HG03095 (cell line): ENCODE data around the gene SLC35G6.
"Not testable (repeated sequence)": the region's sequence is repeated elsewhere in the genome, so short reads cannot be mapped to it uniquely, and the experiment has no call there.

Experiments used
- ATAC-seq: cut with Tn5 transposase; IDR thresholded peaks from one replicate; pipeline ENCODE4 v1.9.1; 2021; ENCODE audit warnings: moderate library complexity; ENCODE audit not compliant: unreplicated experiment

Gene SLC35G6

DNA sequence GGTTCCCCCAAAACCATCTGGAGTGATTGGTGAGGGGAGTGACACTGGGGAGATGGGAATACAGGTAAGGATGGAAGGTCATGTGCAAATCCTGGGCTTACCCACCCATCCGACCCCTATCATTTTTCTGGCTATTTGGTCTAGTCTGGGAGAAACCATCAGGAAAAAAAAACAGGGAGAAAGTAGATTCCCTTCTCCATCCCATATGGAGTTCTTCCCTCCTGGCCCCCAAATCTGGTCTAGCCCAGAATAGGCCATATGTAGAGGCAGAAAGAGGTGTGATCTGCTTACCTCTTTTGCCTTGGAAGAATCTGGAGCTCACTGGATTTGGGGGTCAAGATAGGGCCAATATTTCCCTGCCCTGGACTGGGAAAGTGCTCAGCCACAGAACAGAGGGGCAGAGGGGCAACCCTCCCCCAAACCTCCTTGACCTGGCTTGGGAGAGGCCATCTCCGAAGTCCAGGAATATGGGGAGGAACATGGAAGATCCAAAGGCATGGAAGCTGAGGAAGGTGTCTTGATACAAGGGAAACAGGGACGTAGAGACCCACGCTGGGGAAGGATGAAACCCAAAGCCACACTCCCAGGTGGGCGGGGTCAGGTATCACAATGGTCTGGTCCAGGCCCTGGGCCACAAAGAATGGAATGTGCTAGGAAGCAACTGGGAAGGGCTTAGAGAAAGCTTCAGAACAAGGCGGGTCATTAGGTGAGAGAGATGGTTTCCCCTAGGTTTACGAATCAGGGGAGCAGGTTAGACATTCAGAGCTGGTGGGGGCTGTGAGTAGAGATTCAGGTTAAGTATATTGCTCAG, 20.2 kb upstream of the SLC35G6 start:
- ATAC-seq, result no peak

DNA sequence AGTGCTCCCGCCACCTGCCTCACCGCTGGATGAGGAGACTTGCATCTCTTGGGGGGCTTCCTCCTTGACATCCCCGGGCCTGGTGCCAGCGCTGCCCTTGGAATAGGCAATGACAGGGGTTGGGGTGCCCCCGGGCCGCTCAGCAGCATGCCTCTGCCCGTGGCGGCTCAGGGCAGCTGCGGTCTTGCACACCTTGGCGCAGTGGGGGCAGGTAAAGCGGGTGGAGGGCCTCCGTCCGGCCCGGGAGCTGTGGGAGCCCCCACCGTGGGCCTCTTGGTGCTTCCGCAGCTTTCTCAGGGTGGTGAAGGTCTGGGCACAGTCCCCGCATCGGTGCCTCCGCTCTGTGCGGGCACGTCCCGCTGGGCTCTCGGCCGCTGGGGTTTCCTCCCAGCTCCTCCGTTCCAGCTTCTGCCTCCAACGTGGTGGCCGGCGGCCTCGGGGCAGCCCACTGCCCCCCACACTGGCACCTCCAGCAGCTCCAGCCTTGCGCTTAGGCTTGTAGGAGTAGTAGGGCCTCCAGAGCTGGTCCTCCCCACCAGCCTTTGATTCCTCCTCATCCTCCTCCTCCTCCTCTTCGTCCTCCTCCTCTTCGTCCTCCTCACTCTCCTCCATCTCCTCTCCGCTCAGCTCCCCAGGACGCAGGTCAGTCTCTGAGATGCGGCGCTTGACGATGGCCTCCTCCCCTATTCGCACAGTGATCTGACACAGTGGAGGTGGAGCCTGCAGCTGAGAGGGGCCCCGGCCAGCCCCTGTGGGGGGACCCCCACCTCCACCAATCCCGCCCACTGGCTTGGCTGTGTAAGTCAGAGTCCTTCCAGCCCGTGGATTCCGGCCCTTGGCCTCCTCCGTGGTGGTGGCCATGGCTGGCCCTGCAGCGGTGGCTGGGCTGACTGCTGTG, 18.5 kb upstream of the SLC35G6 start:
- no peak for ATAC-seq

DNA sequence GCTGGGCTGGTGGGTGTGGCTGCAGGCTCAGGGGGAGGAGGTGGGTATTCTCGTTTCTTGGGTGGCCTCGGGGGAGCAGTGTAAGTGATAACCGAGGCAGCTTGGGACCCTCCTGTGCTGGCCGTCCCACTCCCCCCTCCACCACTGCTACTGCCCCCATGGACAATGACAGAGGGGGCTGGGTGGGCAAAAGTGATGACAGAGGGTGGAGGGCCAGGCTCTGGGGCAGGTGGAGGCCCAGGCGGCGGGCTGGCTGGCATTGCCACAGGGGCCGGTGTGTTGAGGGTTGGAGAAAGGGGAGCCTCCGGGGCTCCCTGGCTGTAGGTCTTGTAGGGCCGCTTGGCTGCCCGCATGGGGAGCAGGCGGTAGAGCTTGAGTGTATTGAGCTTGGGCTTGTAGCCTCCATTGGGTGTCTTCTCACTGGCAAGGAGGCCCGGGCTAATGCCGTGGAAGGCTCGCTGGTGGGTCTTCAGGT, 17.8 kb upstream of the SLC35G6 start:
- no peak for ATAC-seq

DNA sequence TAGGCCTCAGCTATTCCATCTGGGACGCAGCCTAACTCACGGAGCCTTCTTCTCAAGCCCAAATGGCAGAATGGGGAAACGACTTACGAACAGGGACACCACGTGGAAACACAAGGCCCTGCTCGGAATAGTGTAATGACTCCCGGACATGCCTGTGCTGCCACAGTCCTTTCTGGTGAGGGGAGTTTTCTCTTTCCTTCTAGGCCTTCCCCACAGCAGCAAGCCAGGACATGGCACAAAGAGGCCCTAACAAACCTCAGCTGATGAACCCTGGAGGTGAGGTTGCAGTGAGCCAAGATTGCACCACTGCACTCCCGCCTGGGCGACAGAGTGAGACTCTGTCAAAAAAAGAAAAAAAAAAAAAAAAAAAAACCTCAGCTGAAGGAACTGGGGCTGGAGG, 17.2 kb upstream of the SLC35G6 start:
- no peak for ATAC-seq

DNA sequence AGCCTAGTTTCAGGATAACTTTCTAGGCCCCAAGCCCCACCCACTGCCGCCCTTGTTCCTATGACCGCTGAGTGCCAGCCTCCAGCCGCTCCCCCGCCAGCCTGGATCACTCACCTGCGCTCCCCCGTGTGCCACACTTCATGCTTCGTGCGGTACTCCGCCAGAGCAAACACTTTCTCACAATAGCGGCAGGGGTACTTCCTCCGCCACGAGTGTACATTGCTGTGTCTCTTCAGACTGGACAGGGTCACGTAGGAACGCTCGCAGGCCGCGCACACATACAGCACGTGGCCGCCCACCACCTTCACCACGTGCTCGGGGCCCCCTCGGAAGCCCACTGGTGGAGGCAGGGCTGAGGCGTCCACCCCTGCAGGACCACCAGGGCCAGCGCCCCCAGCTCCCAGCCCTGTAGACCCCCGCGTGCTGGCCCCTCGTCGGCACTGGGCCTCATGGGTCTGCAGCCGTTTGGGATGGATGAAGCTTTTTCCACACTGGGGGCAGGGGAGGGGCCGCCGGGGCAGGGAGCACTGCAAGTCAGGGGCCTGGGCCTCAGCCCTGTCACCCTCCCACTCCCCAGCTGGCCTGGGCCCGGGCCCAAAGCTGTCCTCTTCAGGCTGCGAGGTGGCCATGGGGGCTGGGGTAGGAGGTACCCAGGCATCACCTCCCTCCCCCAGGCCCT, 15.5 kb upstream of the SLC35G6 start:
- ATAC-seq, result no peak

DNA sequence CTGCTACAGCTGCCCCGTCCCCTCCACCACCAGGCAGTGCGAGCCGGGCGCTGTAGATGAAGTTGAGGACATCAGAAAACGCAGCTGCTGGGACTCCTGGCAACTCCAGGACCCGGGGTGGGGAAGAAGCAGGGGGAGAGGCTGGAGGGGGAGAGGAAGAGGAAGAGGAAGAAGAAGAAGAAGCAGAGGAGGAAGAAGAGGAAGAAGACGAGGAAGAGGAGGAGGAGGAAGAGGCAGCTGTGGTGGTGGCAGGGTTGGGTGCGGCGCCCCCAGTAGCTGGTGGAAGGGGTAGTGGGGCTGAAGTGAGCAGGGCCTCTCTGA, 15.0 kb upstream of the SLC35G6 start:
- no peak for ATAC-seq

DNA sequence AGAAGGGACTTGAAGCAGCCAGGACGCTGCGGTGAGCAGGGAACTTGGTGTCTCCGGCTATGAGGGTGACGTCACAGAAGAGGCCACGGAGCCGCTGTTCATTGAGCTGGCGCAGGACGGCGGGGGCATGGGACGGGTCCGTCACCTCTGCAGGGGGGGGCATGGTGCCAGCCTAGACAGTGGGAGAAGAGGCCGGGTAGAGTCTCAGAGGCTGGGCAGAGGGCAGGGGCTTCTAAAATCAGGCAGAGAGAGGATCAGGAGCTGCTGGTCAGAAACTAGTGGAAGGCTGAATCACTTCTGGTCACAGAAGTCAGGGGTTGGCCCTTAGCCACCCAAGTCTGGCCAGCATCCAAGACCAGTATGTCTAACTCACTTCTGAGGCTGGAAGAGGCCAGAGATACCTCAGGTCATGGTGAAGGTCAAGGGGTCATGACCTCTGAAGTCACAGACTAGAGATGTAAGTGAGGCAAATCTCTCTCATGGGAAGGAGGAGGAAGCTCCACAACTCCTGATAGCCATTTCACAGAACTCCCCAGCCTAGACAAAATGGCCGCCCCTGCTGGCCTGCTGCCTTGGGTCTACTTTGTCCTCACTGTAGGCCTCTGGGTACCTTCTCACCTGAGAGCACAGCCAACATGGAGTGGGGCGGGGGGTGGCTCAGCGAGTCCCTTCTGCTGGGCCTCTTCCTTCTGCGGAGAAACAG, 14.5 kb upstream of the SLC35G6 start:
- no peak for ATAC-seq

DNA sequence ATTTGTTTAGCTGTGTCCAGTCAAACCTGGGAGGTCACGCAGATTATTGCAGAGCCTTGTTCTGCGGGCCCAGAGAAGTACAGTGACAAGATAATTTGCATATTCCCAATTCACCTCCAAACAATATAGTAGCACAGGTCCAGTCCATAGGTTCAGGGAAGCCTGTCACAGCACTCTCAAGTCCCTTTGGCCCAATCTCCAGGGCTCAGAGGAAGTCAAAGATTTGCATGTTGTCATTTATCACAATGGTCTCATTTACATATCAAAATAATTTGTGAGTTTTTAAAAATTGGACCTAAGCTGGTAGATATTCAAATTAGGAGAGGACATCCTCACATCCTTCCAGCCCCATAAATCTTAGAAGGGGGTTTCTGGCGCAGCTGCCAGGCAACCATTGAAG, 13.7 kb upstream of the SLC35G6 start:
- ATAC-seq, result no peak

DNA sequence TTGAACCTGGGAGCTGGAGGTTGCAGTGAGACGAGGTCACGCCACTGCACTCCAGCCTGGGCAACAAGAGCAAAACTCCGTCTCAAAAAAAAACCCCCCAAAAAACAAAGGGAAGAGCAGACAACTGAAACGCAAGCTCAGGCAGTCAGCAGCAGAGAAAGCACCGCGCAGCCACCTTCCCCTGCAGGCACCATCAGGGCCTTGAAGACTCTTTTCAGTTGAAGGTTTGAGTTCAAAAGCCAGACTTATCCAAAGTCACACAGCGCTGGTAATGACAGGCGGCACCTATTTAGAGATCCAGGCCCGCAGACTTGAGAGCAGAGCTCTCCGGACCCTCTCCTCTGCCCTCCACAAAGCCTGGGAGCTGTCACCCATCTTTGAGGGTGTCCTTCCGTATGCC, 13.0 kb upstream of the SLC35G6 start:
- ATAC-seq, result no peak

DNA sequence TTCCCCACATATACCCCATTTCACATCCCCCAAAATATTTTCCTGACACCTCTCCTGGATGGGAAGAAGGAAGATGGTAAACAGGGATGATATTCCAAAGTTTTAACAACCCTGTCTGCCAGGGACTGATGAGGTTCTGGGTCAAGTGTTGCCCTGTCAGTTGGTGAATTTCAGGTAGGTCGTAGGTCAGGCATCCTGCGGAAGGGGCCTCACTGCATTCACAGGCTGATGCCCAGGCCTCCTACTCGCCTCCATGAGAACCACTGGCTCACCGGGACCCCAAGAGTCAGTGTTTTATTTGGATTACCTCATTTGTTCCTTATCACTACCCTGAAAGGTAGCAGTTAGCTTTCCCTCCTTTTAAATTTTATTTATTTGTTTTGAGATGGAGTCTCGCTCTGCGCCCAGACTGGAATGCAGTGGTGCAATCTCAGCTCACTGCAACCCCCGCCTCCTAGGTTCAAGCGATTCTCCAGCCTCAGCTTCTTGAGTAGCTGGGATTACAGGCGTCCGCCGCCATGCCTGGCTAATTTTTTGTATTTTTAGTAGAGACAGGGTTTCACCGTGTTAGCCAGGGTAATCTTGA, 12.3 kb upstream of the SLC35G6 start:
- no peak for ATAC-seq

DNA sequence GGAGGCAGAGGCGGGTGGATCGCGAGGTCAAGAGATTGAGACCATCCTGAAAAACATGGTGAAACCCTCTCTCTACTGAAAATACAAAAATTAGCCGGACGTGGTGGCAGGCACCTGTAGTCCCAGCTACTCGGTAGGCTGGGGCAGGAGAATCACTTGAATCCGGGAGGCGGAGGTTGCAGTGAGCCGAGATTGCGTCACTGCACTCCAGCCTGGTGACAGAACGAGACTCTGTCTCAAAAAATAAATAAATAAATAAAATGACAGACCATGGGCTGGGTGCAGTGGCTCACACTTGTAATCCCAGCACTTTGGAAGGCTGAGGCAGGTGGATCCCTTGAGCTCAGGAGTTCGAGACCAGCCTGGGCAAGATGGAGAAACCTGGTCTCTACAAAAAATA, 11.4 kb upstream of the SLC35G6 start:
- not testable (repeated sequence) for ATAC-seq

DNA sequence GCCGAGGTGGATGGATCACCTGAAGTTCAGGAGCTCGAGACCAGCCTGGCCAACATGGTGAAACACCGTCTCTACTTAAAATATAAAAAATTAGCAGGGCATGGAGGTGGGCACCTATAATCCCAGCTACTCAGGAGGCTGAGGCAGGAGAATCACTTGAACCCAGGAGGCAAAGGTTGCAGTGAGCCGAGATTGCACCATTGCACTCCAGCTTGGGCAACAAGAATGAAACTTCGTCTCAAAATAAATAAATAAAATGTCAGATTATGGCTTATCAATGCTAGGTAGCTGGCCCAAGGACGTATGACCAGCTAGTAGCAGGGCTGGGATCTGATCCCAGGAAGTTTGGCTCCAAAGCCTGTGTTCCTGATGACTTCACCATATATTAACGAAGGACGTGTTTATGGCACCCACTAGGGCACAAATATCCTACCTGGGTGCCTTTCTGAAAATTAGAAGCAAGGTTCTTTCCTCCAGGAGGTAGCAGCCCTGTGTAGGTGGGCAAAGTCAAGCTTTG, 10.7 kb upstream of the SLC35G6 start:
- ATAC-seq, result not testable (repeated sequence)

DNA sequence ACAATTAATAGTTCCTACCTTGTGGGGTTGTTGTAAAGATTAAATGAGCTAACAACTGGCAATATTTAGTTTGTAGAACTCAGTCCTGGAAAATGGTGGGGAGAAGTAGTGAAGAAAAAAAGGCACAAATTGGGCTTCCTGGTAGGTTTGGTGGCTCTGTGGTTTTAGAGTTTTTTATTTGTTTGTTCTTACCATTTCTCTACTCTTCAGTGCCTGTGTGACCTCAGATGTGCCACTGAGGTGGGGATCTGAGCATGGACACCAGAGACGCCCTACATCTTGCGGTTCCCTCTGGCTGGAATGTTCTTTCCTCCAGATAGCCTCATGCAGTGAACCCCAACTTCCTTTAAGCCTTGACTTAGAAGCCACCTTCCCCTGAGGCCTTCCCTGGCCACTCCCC, 9.5 kb upstream of the SLC35G6 start:
- no peak for ATAC-seq

DNA sequence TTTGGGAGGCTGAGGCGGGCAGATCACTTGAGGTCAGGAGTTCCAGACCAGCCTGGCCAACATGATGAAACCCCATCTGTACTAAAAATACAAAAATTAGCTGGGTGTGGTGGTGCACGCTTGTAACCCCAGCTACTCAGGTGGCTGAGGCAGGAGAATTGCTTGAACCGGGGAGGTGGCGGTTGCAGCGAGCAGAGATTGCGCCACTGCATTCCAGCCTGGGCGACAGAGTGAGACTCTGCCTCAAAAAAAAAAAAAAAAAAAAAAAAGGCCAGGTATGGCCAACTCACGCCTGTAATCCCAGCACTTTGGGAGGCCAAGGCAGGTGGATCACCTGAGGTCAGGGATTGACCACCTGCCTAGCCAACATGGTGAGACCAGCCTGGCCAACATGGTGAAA, 6.5 kb upstream of the SLC35G6 start:
- ATAC-seq, result not testable (repeated sequence)

DNA sequence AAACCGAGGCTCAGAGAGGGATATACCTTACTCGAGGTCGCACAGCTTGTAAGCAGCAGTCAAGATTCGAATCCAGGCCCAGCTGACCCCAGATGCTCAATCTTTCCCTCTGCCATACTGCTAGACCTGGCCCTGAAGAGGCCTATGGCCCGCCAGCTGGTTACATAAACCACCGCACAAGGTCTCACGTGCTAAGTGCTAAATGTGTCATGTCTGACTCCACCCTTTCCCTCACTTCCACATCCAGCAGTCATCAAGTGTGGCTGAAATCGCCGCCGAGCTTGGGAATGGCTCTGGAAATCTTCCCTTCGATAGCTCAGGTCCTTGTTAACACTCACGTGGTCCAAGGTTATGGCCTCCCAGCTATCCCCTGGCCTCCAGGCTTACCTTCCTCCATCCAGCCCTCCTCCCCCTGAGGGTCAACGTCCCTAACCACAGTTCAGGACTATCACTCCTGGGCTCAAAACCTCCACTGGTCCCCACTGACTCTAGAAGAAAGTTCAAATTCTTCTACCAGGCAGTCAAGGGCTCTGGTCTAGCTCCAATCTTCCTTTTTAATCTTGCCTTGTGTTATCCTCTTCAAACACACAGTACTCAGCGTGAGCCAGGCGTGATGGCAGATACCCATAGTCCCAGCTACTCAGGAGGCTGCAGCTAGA, 5.4 kb upstream of the SLC35G6 start:
- no peak for ATAC-seq

DNA sequence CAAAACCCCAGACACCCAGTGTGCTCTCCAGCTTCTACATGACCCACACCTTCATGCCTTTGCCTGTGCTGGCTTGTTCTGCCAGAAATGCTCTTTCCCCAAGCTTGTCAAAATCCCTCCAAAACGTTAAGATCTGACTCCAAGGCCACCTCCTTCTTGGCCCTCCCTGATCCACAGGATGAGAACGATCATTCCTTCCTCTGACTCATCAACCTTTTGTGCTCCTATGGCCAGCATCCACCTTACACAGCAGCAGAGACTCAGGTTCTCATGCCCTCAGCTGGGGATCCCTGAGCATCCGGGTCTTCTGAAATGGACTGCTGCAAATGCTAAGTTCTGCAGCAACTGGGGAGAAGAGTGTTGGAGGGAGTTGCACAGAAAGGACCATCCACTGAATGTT, 4.8 kb upstream of the SLC35G6 start:
- no peak for ATAC-seq

DNA sequence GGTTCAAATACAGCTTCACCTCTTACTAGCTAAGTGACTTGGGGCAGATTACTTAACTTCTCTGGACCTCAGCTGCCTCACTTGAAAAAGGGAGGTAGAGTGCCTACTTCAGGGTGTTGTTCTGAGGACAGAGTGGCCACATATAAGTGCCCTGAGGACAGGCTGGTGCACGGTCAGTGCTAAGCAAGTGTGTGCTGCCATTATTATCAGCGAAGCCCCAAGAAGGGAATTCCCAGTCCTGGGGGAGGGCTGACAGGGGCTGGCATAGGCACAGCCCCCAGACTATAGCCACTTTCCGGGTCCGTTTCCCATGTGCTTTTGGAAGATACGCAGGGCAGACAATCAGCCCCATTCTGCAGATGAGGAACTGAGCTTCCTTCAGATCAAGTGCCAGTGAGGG, 4.3 kb upstream of the SLC35G6 start:
- ATAC-seq, result no peak

DNA sequence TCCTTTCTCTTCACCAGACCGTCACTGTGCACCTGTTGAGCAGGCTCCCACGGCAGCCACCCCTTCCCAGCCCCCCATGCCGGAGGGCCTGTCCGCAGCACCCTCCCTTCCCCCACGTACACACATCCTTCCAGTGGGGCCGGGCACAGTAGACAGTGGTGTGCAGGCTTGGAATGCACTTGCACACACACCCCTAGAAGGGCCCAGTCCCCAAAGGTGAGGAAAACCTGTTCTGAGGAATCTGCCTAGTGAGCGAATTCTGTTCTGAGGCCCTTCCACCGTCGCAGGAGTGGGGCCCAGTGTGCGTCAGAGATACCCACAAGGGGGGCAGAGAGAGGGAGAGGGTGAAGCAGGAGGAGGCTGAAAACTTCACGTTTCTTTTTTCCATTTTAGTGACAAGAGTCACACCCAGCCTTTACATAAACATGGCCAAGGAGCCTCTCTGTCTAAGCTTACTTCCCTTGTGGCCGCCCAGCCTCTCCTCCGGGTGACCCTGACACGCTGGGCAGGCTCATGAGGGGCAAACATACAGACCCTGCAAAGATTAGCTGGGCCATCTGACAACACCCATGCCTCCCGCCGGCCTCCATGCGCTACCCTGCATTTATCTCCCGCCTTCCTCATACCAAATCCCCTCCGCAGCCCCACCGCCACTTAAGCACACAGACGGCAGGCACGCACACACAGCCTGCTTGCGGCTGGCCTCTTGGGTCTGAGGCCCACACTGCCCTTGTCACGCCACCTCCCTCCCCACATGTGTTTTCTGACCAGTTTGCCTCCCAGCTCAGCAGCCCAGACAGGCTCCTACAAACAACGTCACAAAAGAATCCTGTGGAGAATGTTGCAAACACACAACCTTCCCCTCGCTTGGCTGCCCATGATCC, 3.6 kb upstream of the SLC35G6 start:
- no peak for ATAC-seq
